NCI-H460 (cell line): ENCODE results near the gene UQCR10. TPM values are rescaled to one million over a fixed set of nuclear protein-coding genes. Genes with fewer than 3 reads are reported as not detected.
"Not testable (repeated sequence)": the region's sequence is repeated elsewhere in the genome, so short reads cannot be mapped to it uniquely, and the experiment has no call there.

Source experiments
- DNase-seq: peaks from one replicate; pipeline ENCODE4 v3.0.0-alpha.2; 2016; ENCODE audit warnings: low read depth; ENCODE audit errors: extremely low read depth
- total RNA-seq: library from RNA; depleted of rRNA; stranded (reverse); fragments of >200 nt; shearing (Covaris generic); gene quantifications from 2 replicates; pipeline ENCODE4 v1.2.3, GENCODE V29; 2014

The UQCR10 gene
- total RNA-seq, 1 experiment from 2014 or later, result 73.8 TPM

- DNase-seq, result no peak
These were observed 31.8 kb upstream of the UQCR10 start for GRCh38 chr22:29735416-29735815.

GRCh38 chr22:29737251-29738117, 29.7 kb upstream of the UQCR10 start:
- DNase-seq, result no peak

- no peak for DNase-seq
These were observed 28.9 kb upstream of the UQCR10 start for GRCh38 chr22:29738118-29738815.

DNA sequence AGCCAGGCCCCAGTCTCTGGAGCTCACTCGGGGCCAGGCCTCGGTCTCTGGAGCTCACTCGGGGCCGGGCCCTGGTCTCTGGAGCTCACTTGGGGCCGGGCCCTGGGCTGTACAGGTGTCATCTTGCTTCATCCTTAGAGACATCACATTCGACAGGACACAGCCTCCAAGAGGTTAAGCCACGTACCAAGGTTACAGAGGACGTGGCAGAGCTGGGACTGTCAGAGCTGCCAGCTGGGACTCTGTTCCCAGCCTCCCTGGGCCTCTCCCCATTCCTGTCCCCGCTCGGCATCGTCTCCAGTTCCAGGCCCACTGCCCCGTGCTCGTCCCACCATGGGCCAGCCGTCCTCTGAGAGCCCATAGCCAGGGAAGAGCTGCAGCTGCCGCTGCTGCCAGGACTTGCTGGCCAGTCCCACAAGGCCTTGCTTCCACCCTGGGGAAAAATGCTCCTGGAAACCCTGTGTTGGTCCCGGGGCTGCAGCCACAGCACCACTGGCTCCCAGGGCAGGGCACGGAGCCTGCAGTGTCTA, 27.8 kb upstream of the UQCR10 start:
- DNase-seq, result no peak

DNA sequence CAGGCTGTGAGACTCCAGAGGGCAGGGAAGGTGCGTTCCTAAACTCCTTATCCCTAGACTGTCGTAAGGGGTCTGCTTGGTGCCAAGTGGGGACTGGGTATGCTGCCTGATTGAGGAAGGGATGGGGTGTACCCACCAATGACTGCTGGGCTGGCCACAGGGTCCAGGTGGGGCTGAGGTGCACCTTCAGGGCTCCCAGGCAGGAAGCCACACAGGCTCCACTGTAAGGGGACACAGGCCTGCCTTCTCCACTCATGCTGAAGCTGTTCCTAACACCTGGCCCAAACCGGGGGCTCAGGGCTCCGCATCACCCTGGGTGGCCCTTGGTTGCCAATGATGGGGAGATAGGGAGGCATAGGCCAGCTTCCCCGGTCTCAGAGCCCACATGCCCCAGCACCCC, 27.0 kb upstream of the UQCR10 start:
- DNase-seq, result no peak

GRCh38 chr22:29741926-29742325, 25.2 kb upstream of the UQCR10 start:
- no peak for DNase-seq

DNA sequence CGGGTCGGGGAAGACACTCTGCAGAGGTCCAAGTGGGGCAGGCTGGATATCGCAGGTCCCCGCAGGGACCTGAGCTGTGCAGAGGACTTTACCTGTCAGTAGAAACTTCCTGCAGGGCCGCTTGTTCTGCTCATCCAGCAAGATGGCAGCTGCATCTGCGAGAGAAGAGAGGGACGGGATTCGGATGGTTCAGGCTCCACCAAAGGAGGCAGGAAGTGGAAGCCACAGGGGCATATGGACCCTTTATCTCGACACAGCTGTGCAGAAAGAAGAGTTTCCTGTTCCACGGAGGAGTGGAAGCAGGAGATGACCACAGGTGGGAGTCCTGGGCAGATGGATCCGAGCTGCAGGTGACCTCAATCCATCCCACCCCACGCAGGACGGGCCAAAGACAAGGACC, 24.8 kb upstream of the UQCR10 start:
- DNase-seq, result no peak

DNA sequence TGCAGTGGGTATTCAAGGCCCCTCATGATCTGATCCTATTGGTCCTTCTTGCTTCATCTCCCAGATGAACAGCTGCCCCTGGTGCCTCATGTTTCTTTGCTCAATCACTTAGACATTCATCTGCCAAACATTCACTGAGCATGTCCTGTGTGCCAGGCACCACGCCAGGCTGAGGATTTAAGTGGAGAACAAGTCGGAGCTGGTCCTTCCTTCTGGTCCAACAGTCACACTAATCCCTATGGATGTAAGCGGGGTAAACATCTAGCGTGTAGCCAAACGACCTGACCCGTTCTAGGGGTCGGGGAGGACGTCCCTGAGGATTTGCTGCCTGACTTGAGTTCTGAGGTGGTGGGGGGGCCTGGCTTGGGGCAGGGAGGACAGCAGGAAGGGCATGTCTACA, 22.3 kb upstream of the UQCR10 start:
- DNase-seq, result no peak

DNA sequence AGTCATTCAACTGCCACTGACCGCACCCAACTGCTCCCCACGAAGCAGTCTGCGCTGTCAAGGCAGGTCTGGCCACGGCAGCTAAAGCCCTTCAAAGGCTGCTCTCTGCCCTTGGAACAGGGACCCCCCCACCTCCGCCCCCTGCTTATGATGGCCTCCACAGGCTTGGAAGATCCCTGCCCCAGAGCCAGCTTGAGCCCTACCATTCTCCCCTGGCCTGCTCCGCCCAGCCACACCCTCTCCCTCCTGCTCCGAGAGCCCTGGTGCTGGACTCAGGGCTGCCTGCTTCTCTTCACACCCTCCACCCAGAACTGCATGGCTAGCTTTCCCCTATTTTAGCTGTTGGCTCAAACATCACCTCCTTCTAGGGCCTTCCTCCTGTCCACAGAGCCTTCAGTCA, 19.3 kb upstream of the UQCR10 start:
- DNase-seq, result no peak

GRCh38 chr22:29748248-29748893, 18.8 kb upstream of the UQCR10 start:
- no peak for DNase-seq

DNA sequence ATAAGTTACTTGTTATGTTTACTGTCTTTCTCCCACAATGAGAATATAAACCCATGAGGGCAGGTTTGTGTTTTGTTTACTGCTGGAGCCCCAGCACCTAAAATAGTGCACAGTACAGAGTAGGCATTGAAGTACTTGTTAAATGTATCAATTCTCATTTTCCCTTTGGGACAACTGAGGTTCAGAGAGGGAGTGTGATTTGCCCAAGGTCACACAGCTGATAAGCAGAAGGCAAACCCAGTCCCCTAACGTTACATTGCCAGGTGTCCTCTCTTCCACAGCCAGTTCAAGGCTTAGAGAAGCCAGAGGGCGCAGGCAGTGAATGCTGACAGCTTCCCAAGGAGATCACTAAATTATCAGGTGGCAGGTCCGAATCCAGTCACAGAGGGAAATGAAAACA, 17.1 kb upstream of the UQCR10 start:
- no peak for DNase-seq

DNA sequence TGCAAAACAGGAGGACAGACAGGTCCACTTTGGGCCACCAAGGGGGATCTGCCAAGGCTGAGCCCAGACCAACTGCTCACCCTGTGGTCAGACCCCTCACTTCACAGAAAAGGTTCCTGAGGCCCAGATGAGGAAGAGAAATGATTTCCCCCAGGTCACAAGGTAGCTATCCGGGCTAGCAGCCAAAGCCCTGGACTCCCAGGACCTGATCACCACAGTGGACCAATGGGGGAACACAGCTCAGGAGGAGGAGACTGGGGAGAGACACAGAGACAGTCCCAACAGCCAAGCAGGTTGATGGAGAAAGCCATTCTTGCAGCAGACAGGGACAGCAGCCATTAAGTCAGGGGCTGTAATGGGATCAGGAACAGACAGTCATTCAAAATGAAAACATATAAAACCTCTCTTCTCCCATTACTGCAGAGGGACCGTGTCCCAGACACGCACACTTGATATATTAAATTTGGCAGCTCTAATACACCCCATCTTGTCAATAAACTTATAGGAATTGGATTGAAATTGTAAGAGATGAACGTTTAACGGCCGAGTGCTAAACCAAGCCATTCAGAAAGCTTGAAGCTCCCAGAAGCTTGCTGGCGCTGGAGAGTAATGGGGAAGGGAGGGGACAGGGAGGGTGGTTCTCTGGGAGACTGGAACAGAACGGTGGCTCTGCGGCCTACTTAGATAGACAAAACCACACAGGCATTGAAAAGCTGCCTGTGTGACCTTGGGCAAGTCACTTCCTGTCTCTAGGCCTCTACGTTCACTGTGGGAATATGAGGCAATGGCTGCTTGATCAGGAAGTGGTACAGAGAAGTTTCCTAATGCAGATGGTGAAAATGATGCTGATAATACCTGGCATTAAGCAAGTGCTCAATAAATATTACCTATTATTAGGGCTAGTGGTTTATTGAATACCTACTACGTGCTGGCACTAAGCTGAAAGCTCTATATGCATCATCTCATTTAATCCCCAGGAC, 16.3 kb upstream of the UQCR10 start:
- DNase-seq, result no peak

DNA sequence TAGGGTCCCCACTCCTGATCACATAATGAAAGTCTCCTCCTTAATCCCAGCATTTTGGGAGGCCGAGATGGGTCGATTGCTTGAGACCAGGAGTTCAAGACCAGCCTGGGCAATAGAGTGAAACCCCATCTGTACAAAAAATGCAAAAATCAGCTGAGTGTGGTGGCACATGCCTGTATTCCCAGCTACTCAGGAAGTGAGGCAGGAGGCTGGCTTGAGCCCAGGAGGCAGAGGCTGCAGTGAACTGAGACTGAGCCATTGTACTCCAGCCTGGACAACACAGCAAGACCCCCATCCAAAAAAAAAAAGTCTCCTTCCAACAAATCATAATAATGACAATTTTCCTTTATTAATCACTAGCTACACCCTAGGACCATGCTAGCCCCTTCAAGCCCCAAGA, 15.5 kb upstream of the UQCR10 start:
- DNase-seq, result no peak

DNA sequence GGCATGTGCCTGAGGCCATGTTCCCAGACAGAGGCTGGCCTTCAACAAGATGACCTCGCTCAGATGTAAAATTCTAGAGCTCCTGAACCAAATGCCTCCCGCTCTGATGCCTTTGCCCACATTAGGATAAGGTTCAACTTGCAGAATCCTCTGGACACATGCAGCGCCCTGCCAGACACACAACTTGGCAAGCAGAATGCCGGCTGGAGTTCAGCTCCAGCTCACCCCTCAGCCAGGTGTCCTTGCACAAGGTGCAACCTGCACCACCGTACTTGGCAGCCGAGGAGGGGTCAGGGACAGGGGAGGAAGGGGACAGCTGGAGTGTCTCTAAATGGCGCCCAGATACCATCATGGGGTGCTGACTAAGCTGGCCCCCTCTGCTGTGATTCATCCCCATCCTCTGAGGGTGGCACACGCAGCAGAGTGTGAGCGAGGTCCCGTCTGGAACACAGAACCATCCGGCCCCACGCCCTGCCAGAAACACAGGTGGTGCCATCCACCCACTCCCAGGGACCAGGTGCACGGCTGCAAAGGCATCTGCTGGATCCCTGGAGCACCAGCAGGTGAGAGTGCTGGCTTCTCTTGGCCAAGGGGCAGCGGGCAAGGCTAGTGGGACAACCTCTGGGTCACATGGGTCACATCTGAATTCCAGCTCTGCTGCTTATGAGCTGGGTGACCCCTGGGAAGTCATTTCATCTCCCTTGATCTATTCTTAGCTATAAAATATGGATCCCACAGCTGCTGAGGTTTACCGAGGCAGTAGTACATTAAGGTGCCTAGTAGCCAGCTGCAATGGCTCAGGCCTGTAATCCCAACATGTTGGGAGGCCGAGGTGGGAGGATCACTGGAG, 13.1 kb upstream of the UQCR10 start:
- no peak for DNase-seq

GRCh38 chr22:29754658-29755395, 12.3 kb upstream of the UQCR10 start:
- DNase-seq, result not testable (repeated sequence)

DNA sequence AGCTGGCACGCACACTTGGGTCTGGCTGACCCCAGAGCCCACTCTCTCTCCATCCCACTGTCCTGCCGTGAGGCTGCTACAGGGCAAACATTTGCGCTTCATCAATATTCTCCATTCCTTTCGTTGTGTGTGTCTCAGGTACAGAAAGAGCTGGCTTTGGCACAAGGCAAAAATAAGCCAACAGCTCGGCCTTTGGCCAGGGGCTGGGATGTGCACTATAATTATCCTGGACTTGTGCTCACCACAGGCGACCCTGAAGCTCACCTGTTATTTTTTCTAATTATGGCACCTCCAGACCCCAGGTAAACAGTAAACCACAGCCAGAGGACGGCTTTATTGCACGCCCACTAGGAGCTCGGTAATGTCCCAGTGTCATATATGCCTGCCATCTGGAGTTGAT, 11.3 kb upstream of the UQCR10 start:
- no peak for DNase-seq

- DNase-seq, result no peak
These were observed 10.8 kb upstream of the UQCR10 start for GRCh38 chr22:29756341-29756740.

DNA sequence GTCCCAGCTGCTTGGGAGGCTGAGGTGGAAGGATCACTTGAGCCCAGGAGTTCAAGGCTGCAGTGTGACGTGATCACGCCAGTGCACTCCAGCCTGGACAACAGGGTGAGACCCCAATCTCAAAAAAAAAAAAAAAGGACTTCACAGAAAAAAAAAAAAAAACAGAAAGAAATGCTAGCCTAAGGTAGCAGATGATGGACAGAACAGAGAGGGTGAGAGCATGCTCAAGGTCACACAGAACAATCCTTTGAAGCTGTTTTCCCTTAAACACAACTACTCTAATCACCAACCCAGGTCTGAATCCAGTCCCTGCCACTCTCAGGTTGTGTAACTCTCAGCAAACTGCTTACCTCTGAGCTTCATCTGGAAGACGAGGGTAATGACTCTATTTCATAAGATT, 10.1 kb upstream of the UQCR10 start:
- DNase-seq, result no peak
